K562 (cell line): ENCODE data around the gene GAA. TPM values are rescaled to one million over a fixed set of nuclear protein-coding genes. Genes with fewer than 3 reads are reported as not detected.

Experiments
- ATAC-seq: fragments of 200-7000 bp; cut with Tn5 transposase; 3 replicates; pipeline ENCODE4 v1.9.1; 2020; ENCODE audit warnings: moderate library complexity
- BruUV-seq: library from RNA; stranded (reverse); fragments of 400-500 nt; replicated peaks from 2 replicates; lab custom pipeline; 2021; lab: Mats Ljungman, UMichigan
- CTCF ChIA-PET: fragments of 300-600 bp; formaldehyde crosslinking; extraction: SDS; loops from one replicate; lab custom pipeline; 2021; ENCODE audit warnings: low intra/inter-chr PET ratio; lab: Yijun Ruan, JAX
- POLR2A ChIA-PET: fragments of 300-600, 350-650 bp; sonication (Branson Sonifier 250); formaldehyde crosslinking; extraction: SDS; loops from one replicate; lab custom pipeline; 2021; ENCODE audit warnings: antibody characterized with exemption, inconsistent platforms; lab: Yijun Ruan, JAX
- DNase-seq, 4 experiments: peaks; one replicate each; pipeline versions ENCODE4 v3.0.0 to v3.0.0-alpha.2; 2011 to 2018; ENCODE audit warnings: low spot score in 3 of 4, mixed read lengths in 3 of 4; ENCODE audit errors: extremely low read depth in 1 of 4
- FAIRE-seq: peaks from 2 replicates; lab custom pipeline; 2011; peaks lifted over from hg19 to GRCh38; lab: Jason Lieb, UNC
- H2AFZ ChIP-seq: 2 replicates; pipeline ENCODE4 v1.6.0; 2011; ENCODE audit warnings: low read depth, low read length, control low read depth, inconsistent platforms
- H3K27ac ChIP-seq: fragments of 200-600 bp; 3 replicates; pipeline ENCODE4 v1.8.0; 2011; ENCODE audit warnings: low read depth, mild to moderate bottlenecking, control low read depth, inconsistent platforms, low read length, moderate library complexity, mixed read lengths; ENCODE audit errors: extremely low read depth
- H3K27me3 ChIP-seq, 2 experiments: fragments of 300-600 bp in 1 of 2; 2 replicates in 1 of 2; 3 replicates in 1 of 2; pipeline versions ENCODE4 v1.6.0 to v1.8.0; 2011; ENCODE audit warnings: inconsistent platforms in 2 of 2, low read length in 2 of 2, mild to moderate bottlenecking in 1 of 2, mixed read lengths in 1 of 2, moderate library complexity in 1 of 2; ENCODE audit not compliant: control insufficient read depth in 2 of 2, insufficient read depth in 2 of 2
- H3K36me3 ChIP-seq: fragments of 300-600 bp; 3 replicates; pipeline ENCODE4 v1.8.0; 2011; ENCODE audit warnings: mild to moderate bottlenecking, low read length, inconsistent platforms; ENCODE audit not compliant: control insufficient read depth, insufficient read depth
- H3K4me1 ChIP-seq, 2 experiments: fragments of 200-600 bp in 1 of 2; replicated peaks in 1 of 2; 2 replicates in 1 of 2; 3 replicates in 1 of 2; pipeline versions ENCODE4 v1.5.1 to v1.8.0; 2011; ENCODE audit warnings: inconsistent platforms in 2 of 2, low read length in 2 of 2, mild to moderate bottlenecking in 1 of 2, mixed read lengths in 1 of 2, moderate library complexity in 1 of 2; ENCODE audit not compliant: control insufficient read depth in 2 of 2, insufficient read depth in 2 of 2
- H3K4me2 ChIP-seq: 2 replicates; pipeline ENCODE4 v1.6.1; 2011; ENCODE audit warnings: low read length, control low read depth, inconsistent platforms, mixed read lengths; ENCODE audit not compliant: insufficient read depth
- H3K4me3 ChIP-seq: fragments of 200-600 bp; sonication (generic), shearing (Covaris generic); 2 replicates; pipeline ENCODE4 v1.5.1; 2016; ENCODE audit warnings: control low read depth, inconsistent platforms
- H3K79me2 ChIP-seq: fragments of 200-600 bp; 3 replicates; pipeline ENCODE4 v1.8.0; 2011; ENCODE audit warnings: low read length, inconsistent platforms; ENCODE audit not compliant: control insufficient read depth, insufficient read depth
- H3K9ac ChIP-seq, 2 experiments: 2 replicates each; pipeline versions ENCODE4 v1.6.0 to v1.6.1; 2011; ENCODE audit warnings: low read depth in 2 of 2, low read length in 2 of 2, control low read depth in 1 of 2, inconsistent platforms in 1 of 2, mild to moderate bottlenecking in 1 of 2, mixed read lengths in 1 of 2; ENCODE audit not compliant: insufficient read depth in 1 of 2
- H3K9me1 ChIP-seq: one replicate; pipeline ENCODE4 v1.6.0; 2011; ENCODE audit warnings: inconsistent platforms, mild to moderate bottlenecking, low read length, moderate library complexity; ENCODE audit not compliant: control insufficient read depth, insufficient read depth
- H3K9me3 ChIP-seq: replicated peaks from 2 replicates; pipeline ENCODE4 v1.5.1; 2011; ENCODE audit warnings: low read depth, low read length, inconsistent platforms; ENCODE audit not compliant: control insufficient read depth, insufficient read depth
- H4K20me1 ChIP-seq: replicated peaks from 2 replicates; pipeline ENCODE4 v1.6.1; 2011; ENCODE audit warnings: low read length, inconsistent platforms, mixed read lengths; ENCODE audit not compliant: control insufficient read depth, insufficient read depth
- EZH2 ChIP-seq: IDR thresholded peaks from 2 replicates; pipeline ENCODE4 v1.6.1; 2012; ENCODE audit warnings: low read depth, mild to moderate bottlenecking, inconsistent platforms, low read length, borderline replicate concordance
- HOXB6 ChIP-seq: fragments of 250-450 bp; sonication (Bioruptor Pico); IDR thresholded peaks from 2 replicates; pipeline ENCODE4 v1.5.1; 2022; ENCODE audit warnings: mild to moderate bottlenecking, borderline replicate concordance
- KAT2B ChIP-seq: IDR thresholded peaks from one replicate; pipeline ENCODE4 v1.6.1; 2012; ENCODE audit warnings: low read depth, mild to moderate bottlenecking, control low read depth, inconsistent platforms, low read length, moderate library complexity
- KLF16 ChIP-seq: IDR thresholded peaks from 2 replicates; pipeline ENCODE4 v1.6.1; 2016; ENCODE audit warnings: antibody characterized with exemption
- PCBP1 ChIP-seq: fragments of 200-400 bp; formaldehyde crosslinking; IDR thresholded peaks from 2 replicates; pipeline ENCODE4 v1.6.1; 2018; ENCODE audit warnings: mild to moderate bottlenecking, low read depth, low read length; ENCODE audit not compliant: poor library complexity, severe bottlenecking
- RBM34 ChIP-seq: fragments of 200-400 bp; formaldehyde crosslinking; IDR thresholded peaks from 2 replicates; pipeline ENCODE4 v1.6.1; 2018; ENCODE audit warnings: low read length, borderline replicate concordance; ENCODE audit not compliant: insufficient read depth
- RREB1 ChIP-seq: fragments of 250-450 bp; sonication (Bioruptor Pico); IDR thresholded peaks from 2 replicates; pipeline ENCODE4 v1.4.0; 2020
- SP2 ChIP-seq: IDR thresholded peaks from 2 replicates; pipeline ENCODE4 v1.6.1; 2011; ENCODE audit warnings: mild to moderate bottlenecking, low read depth, low read length, moderate library complexity; ENCODE audit not compliant: poor library complexity, severe bottlenecking; ENCODE audit errors: extremely low read depth
- ZBTB2 ChIP-seq: fragments of 450-650 bp; IDR thresholded peaks from 2 replicates; pipeline ENCODE4 v1.6.1; 2016; ENCODE audit warnings: antibody characterized with exemption
- ZBTB9 ChIP-seq: fragments of 450-650 bp; formaldehyde crosslinking; IDR thresholded peaks from 2 replicates; pipeline ENCODE4 v1.4.0; 2020; ENCODE audit warnings: mild to moderate bottlenecking, moderate library complexity
- ZC3H11A ChIP-seq: IDR thresholded peaks from 2 replicates; pipeline ENCODE4 v1.6.1; 2012; ENCODE audit warnings: low read depth, low read length, improper control_type of control experiment
- ZNF644 ChIP-seq: fragments of 200-800 bp; sonication (Bioruptor generic); IDR thresholded peaks from 2 replicates; pipeline ENCODE4 v1.6.1; 2016; ENCODE audit warnings: low read depth, missing genetic modification characterization, missing compliant biosample characterization
- ZNF780A ChIP-seq: fragments of 250-450 bp; sonication (Bioruptor Pico); IDR thresholded peaks from 2 replicates; pipeline ENCODE4 v1.5.0; 2021; ENCODE audit warnings: mild to moderate bottlenecking
- ZNF785 ChIP-seq: fragments of 250-450 bp; sonication (Bioruptor Pico); IDR thresholded peaks from 2 replicates; pipeline ENCODE4 v1.4.0; 2020; ENCODE audit warnings: mild to moderate bottlenecking
- WGBS: fragments of 100-300 bp; shearing (Covaris generic); methylation state at CpG from one replicate; pipeline ENCODE4 v1.1.6; 2016; ENCODE audit warnings: low coverage, mixed read lengths; ENCODE audit not compliant: insufficient coverage; ENCODE audit errors: missing lambda C conversion rate; 5-methylcytosine and 5-hydroxymethylcytosine counted together
- in situ Hi-C: fragments of 300-500 bp; cut with MboI; formaldehyde crosslinking; loops from 4 replicates; pipeline ENCODE4 v1.15.0; 2018; ENCODE audit warnings: inconsistent platforms, mixed read lengths
- intact Hi-C: fragments of 100-400 bp; cut with micrococcal nuclease; formaldehyde crosslinking; loops from 2 replicates; pipeline ENCODE4 v1.14.2; 2022
- polyA plus RNA-seq, 8 experiments: library from polyadenylated mRNA; depleted of rRNA in 4 of 8; stranded (reverse) in 5 of 8; unstranded in 3 of 8; fragments of >200 nt; fragmentation: Nextera tagmentation in 2 of 8; fragmentation: Illumina TruSeq in 1 of 8; extraction: Ambion mirVana in 2 of 8; extraction: Trizol in 1 of 8; gene quantifications; 2 replicates each; pipeline versions ENCODE4 v1.2.1 to v1.2.3, GENCODE V29; 2011 to 2014; ENCODE audit warnings: inconsistent platforms in 1 of 8, missing spikeins in 1 of 8
- total RNA-seq, 7 experiments: library from RNA; depleted of rRNA in 6 of 7; stranded (reverse); fragments of >200 nt in 6 of 7; fragmentation: Illumina TruSeq in 2 of 7; extraction: Trizol in 2 of 7; gene quantifications; 2 replicates each; pipeline versions ENCODE4 v1.2.1 to v1.2.3, GENCODE V29; 2011 to 2021; ENCODE audit warnings: low replicate concordance in 1 of 7

The GAA gene
- total and polyA plus RNA-seq, 9 of the 15 experiments (the other 6 are each of a cell fraction or from before 2014, with no cell fraction given), result 0.15 to 6.4 (median 1.7) TPM

- no TSS peak for BruUV-seq
- no peaks in the 10 kb centered on the region for H3K79me2 ChIP-seq
- no peaks in the 10 kb centered on the region for H3K36me3 ChIP-seq
- peaks cover 10 to 59% of the 10 kb centered on the region in 2 experiments; a peak in 4 of 5 replicates for H3K4me1 ChIP-seq
- ChIA-PET CTCF (no interaction called here), POLR2A (interaction anchor here (1.1 kb wide), 1 partner anchor 9 kb away, joined by 4 read pairs; no protein-coding TSS in a partner anchor)
- no peak overlapping the region for H3K4me2 ChIP-seq
- H3K27me3 ChIP-seq, result peaks cover 36 to 64% of the 10 kb centered on the region in 2 experiments
- intact Hi-C loops (loop anchor here (10.0 kb wide), 1 partner anchor 78 kb away; no protein-coding TSS in a partner anchor), in situ Hi-C loops (no loop called here)
- no peak overlapping the region for H3K27ac ChIP-seq
- DNase-seq, result no peak
- no peak overlapping the region for H3K9ac ChIP-seq
- no peak for FAIRE-seq
- H3K9me1 ChIP-seq, result no peaks in the 10 kb centered on the region
- no peaks in the 10 kb centered on the region for H3K9me3 ChIP-seq
- ATAC-seq, result no peak
- WGBS, result 15% methylated on average over 12 of the region's 12 CpGs
- H3K4me3 ChIP-seq, result no peak overlapping the region
- no peak overlapping the region for H2AFZ ChIP-seq
- peaks cover 4% of the 10 kb centered on the region; the same call in 1 of the 2 replicates for H4K20me1 ChIP-seq
- no peak for TF ChIP-seq EZH2
- TF ChIP-seq HOXB6 (CRISPR knock-in tag), result no peak
- TF ChIP-seq ZC3H11A, result no peak
- TF ChIP-seq ZNF780A (CRISPR knock-in tag), result no peak
- no peak for TF ChIP-seq ZBTB9
- no peak for TF ChIP-seq KLF16
- TF ChIP-seq ZBTB2, result no peak
- no peak for TF ChIP-seq RREB1 (CRISPR knock-in tag)
- no peak for TF ChIP-seq KAT2B
- no peak for TF ChIP-seq ZNF785
- no peak for TF ChIP-seq SP2
- no peak for TF ChIP-seq RBM34
- TF ChIP-seq ZNF644, result no peak
- TF ChIP-seq PCBP1, result no peak
These were observed 5.4 kb downstream of the GAA start for GRCh38 chr17:80106751-80107150.
